GM12864 (cell line): ENCODE results near the gene SYT9.

Experiments
- DNase-seq: peaks from one replicate; pipeline ENCODE4 v3.0.0-alpha.2; 2011; ENCODE audit warnings: low read depth
- H3K4me3 ChIP-seq: 2 replicates; pipeline ENCODE4 v1.5.1; 2011; ENCODE audit warnings: mild to moderate bottlenecking, low read depth, low read length, control low read depth
- CTCF ChIP-seq: IDR thresholded peaks from 2 replicates; pipeline ENCODE4 v1.5.1; 2011; ENCODE audit warnings: low read depth, mild to moderate bottlenecking, moderate library complexity, low read length, control low read depth, inconsistent platforms; ENCODE audit errors: missing control alignments

Gene SYT9

GRCh38 chr11:7385532-7385931 is 133.8 kb downstream of the SYT9 start:
- no peak for DNase-seq
- no peak for TF ChIP-seq CTCF

GRCh38 chr11:7413961-7414915 is 162.5 kb downstream of the SYT9 start:
- DNase-seq, result no peak
- no peak for TF ChIP-seq CTCF

More at GRCh38 chr11:7385532-7385931, 133.8 kb downstream of the SYT9 start:
- no peak overlapping the region for H3K4me3 ChIP-seq

GRCh38 chr11:7414973-7415817 is 163.5 kb downstream of the SYT9 start:
- DNase-seq, result no peak
- no peak for TF ChIP-seq CTCF
- no peak overlapping the region for H3K4me3 ChIP-seq

More at GRCh38 chr11:7413961-7414915, 162.5 kb downstream of the SYT9 start:
- no peak overlapping the region for H3K4me3 ChIP-seq

- no peak for DNase-seq
Measured at GRCh38 chr11:7416080-7416479, 164.4 kb downstream of the SYT9 start.

GRCh38 chr11:7417328-7417727 is 165.6 kb downstream of the SYT9 start:
- TF ChIP-seq CTCF, result no peak
- no peak overlapping the region for H3K4me3 ChIP-seq
- DNase-seq, result no peak

More at GRCh38 chr11:7416080-7416479, 164.4 kb downstream of the SYT9 start:
- no peak overlapping the region for H3K4me3 ChIP-seq
- TF ChIP-seq CTCF, result no peak

- no peak for TF ChIP-seq CTCF
- H3K4me3 ChIP-seq, result no peak overlapping the region
- DNase-seq, result no peak
Measured at GRCh38 chr11:7418061-7418460, 166.4 kb downstream of the SYT9 start.
